CD4-positive, alpha-beta T cell treated with Interleukin-6 for 4 hours (primary cell): ENCODE data around the gene CACNA1B.
"Not testable (repeated sequence)": the region's sequence is repeated elsewhere in the genome, so short reads cannot be mapped to it uniquely, and the experiment has no call there.

Source experiments
- DNase-seq: peaks from one replicate; pipeline ENCODE4 v3.0.0-alpha.2; 2020; ENCODE audit warnings: mixed read lengths

Gene CACNA1B

DNA sequence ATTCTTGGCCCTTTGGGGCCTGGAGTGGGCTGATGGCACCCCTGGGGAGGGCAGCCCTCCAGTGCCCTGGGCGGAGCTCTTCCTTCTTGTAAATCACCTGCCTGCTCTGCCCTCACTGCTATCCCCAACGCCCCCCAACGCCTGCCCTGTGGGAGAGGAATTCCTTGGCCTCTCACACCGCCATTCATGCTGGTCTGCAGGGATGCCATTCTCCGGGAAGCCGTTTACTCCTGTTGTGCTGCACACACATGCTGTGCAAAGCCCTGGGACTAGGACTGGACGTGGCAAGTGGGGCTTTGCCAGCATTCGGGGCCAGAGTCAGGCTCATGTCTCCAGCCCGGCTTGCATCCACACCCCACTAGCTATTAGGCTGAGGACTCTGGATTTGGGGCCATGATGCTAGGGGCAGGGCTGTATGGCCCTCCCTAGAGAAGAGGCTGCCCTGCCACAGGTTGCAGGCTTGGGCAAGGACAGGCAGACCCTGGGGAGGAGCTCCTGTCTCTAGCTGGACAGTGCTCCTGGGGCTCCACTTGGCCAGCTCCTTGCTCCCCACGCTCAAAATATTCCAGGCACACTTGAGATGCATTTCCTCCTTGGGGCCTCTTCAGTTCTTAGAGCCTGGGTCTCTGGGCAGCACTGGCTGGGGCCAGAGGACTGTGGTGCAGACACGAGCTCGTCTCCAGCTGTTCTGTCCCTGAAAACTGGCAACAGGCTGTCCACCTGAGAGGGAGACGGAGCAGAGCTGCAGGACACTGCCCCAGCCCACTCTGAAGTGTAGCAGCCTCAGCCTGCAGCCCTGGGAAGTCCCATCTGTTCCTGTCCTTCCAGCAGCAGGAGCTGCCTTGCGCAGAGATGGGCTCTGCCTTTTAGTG is 226.9 kb downstream of the CACNA1B start:
- DNase-seq: no peak

- DNase-seq: no peak
These were observed 227.5 kb downstream of the CACNA1B start for GRCh38 chr9:138105123-138105415.

DNA sequence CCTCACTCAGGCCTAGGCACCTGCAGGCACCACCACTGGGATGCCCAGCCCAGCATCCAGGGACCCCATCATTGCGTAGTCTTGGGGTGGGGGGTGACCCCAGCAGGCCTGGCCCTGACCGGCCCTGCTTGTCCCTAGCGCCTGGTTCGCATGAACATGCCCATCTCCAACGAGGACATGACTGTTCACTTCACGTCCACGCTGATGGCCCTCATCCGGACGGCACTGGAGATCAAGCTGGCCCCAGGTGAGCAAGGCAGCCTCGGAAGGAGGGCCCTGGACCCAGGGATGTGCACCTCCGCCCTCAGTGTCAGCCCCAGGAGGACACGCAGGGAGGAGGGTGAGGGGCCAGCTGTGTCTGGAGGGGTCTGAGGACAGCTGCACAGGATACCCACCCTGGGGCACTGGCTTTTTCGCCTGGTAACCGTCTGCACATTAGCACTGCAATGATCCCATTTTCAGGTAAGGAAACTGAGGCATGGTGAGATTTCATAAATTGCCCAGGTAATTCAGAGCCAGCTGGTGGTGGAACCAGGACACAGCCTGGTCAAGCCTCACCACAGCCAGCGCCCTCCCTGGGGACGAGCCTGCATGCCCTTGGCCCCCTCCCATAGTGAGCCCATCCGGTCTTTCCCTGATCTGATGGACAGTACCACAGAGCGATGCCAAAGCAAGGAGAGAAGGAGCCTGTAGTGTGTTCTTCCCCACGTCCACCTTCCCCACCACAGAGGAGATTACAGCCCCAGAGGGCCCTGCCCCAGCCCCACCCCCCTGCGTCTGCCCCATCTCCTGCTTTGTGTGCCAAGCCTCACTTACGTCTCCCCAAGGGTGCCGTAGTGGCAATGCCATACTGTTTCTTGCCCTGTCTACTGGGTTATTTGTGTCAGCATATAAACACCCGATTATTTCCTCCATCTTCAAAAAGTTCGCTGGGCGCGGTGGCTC is 228.3 kb downstream of the CACNA1B start:
- DNase-seq: no peak

- not testable (repeated sequence) for DNase-seq
These were observed 229.5 kb downstream of the CACNA1B start for GRCh38 chr9:138107039-138107438.

GRCh38 chr9:138111607-138112006 is 234.0 kb downstream of the CACNA1B start:
- DNase-seq: no peak

GRCh38 chr9:138112090-138112748 is 234.6 kb downstream of the CACNA1B start:
- DNase-seq: no peak

GRCh38 chr9:138112791-138113600 is 235.4 kb downstream of the CACNA1B start:
- no peak for DNase-seq

DNA sequence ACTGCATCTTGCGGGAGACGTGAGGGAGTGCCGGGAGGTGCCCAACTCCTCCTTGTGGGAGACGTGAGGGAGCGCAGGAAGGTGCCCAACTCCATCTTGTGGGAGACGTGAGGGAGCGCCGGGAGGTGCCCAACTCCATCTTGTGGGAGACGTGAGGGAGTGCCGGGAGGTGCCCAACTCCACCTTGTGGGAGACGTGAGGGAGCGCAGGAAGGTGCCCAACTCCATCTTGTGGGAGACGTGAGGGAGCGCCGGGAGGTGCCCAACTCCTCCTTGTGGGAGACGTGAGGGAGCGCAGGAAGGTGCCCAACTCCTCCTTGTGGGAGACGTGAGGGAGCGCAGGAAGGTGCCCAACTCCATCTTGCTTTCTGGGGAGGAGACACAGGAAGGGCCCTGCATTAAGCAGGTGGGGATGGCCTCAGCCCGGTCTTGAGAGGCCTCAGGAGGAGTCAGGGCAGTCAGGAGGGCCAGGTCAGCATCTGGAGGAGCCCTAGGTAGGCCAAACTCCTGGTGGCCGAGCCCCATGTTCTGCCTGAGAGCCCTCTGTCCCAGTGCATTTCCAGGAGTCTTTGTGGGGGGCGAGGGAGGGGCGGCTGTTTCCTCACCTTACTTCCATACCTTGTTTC is 236.2 kb downstream of the CACNA1B start:
- DNase-seq: not testable (repeated sequence)

DNA sequence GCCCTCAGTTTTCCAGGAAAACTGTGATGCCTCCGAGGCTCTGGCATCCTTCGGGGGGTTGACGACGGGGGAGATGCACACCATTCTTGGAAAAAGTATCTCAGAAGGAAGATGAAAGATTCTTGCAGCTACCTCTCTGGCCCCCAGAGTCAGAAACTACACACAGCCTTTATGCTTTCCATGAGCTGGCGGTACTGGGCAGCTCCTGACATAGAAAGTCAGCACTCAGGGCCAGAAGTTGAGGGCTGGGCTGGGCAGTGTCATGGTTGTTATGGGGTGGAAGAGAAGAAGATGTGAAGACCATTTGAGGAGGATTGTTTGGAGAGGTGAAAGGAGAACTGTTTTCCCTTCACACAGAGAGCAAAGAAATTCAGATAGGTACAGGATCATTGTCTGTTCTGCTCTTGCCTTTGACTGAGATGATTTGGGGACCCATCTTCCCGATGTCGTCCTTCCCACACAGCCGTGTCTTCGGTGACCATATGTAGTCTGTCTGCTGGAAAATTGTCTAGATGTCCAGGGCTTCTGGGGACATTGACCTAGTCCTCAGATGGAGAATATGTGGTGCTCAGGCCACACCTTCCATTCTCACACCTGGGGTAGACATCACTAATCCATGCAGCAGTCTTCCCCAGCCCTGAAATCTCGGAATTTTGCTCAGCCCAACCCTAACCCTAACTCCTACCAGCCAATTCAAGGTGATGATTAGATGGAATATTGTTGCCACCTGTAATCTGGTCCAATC is 237.1 kb downstream of the CACNA1B start:
- no peak for DNase-seq

GRCh38 chr9:138115506-138115905 is 237.9 kb downstream of the CACNA1B start:
- DNase-seq: no peak

DNA sequence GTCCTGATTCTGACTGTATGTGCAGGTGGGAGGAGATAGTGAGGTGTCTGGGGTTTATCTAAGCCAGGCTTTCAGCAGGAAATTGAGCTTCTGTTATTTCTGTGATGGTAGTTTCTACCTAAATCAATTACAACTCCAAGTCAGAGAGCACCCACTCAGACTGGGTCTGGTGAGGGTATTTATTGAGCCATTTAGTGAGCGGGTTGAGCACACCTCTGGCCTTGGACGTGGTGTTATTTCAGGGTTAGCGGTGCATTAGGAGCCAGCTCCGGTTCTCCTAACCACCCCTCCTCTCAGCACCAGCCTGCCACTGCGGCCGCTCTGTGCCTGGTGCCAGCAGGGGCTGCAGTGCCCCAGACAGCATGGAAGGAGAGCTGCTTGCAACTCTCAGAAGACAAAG is 238.9 kb downstream of the CACNA1B start:
- no peak for DNase-seq

GRCh38 chr9:138117101-138117750 is 239.6 kb downstream of the CACNA1B start:
- DNase-seq: no peak

- no peak for DNase-seq
These were observed 240.3 kb downstream of the CACNA1B start for GRCh38 chr9:138117836-138118235.

- DNase-seq: no peak
These were observed 241.1 kb downstream of the CACNA1B start for GRCh38 chr9:138118601-138119071.

GRCh38 chr9:138119202-138120027 is 241.8 kb downstream of the CACNA1B start:
- DNase-seq: no peak

GRCh38 chr9:138120072-138120471 is 242.5 kb downstream of the CACNA1B start:
- no peak for DNase-seq

GRCh38 chr9:138120511-138121437 is 243.2 kb downstream of the CACNA1B start:
- no peak for DNase-seq

GRCh38 chr9:138121438-138122050 is 244.0 kb downstream of the CACNA1B start:
- DNase-seq: no peak
